HepG2 (cell line): Measurements from ENCODE around the gene PRM2. TPM values are rescaled to one million over a fixed set of nuclear protein-coding genes. Genes with fewer than 3 reads are reported as not detected.
A peak's percentile ranks its signal among the peaks of the same experiment; 100 is the strongest.

ENCODE experiments used
- CC2D1A ChIP-seq: sonication (generic); formaldehyde crosslinking; IDR thresholded peaks from 2 replicates; pipeline ENCODE4 v1.8.1; 2023; ENCODE audit warnings: mild to moderate bottlenecking, missing genetic modification reagents
- DMTF1 ChIP-seq: sonication (generic); formaldehyde crosslinking; IDR thresholded peaks from 2 replicates; pipeline ENCODE4 v1.4.0; 2020; ENCODE audit warnings: mild to moderate bottlenecking, missing genetic modification reagents
- HNF4A ChIP-seq: sonication (generic); formaldehyde crosslinking; IDR thresholded peaks from 2 replicates; pipeline ENCODE4 v1.4.0; 2020; ENCODE audit warnings: missing genetic modification reagents
- HOXD1 ChIP-seq: sonication (generic); formaldehyde crosslinking; IDR thresholded peaks from 2 replicates; pipeline ENCODE4 v1.5.0; 2020; ENCODE audit warnings: missing genetic modification reagents
- KDM2A ChIP-seq: sonication (generic); formaldehyde crosslinking; IDR thresholded peaks from 2 replicates; pipeline ENCODE4 v1.4.0; 2020; ENCODE audit warnings: low read depth, missing genetic modification reagents, borderline replicate concordance
- MAX ChIP-seq: IDR thresholded peaks from 2 replicates; pipeline ENCODE4 v1.6.1; 2012; ENCODE audit warnings: inconsistent platforms
- MED1 ChIP-seq: sonication (generic); formaldehyde crosslinking; IDR thresholded peaks from 2 replicates; pipeline ENCODE4 v1.4.0; 2020; ENCODE audit warnings: missing genetic modification reagents
- NFATC3 ChIP-seq: sonication (generic); formaldehyde crosslinking; IDR thresholded peaks from 2 replicates; pipeline ENCODE4 v1.5.1; 2020; ENCODE audit warnings: mild to moderate bottlenecking, missing genetic modification reagents
- NFE2L2 ChIP-seq: fragments of 150-350 bp; IDR thresholded peaks from 2 replicates; pipeline ENCODE4 v1.6.1; 2014; ENCODE audit warnings: low read length
- POLR2AphosphoS2 ChIP-seq: IDR thresholded peaks from 2 replicates; pipeline ENCODE4 v1.6.1; 2011; ENCODE audit warnings: low read depth, low read length, improper control_type of control experiment
- RFX5 ChIP-seq: IDR thresholded peaks from 2 replicates; pipeline ENCODE4 v1.6.1; 2011; ENCODE audit warnings: low read depth, low read length, improper control_type of control experiment
- SCMH1 ChIP-seq: sonication (generic); formaldehyde crosslinking; IDR thresholded peaks from 2 replicates; pipeline ENCODE4 v1.9.0; 2021; ENCODE audit warnings: missing genetic modification reagents, mild to moderate bottlenecking, borderline replicate concordance
- SMYD3 ChIP-seq: sonication (generic); formaldehyde crosslinking; IDR thresholded peaks from 2 replicates; pipeline ENCODE4 v1.8.1; 2023; ENCODE audit warnings: mild to moderate bottlenecking, missing genetic modification reagents
- SOX13 ChIP-seq, 3 experiments: fragments of 450-650 bp in 1 of 3; sonication (generic) in 1 of 3; formaldehyde crosslinking in 1 of 3; IDR thresholded peaks in 2 of 3; conservative IDR thresholded peaks in 1 of 3; 2 replicates each; pipeline versions ENCODE4 v1.5.0 to v1.6.1; 2016 to 2020; ENCODE audit warnings: antibody characterized with exemption in 1 of 3, mild to moderate bottlenecking in 1 of 3, missing compliant biosample characterization in 1 of 3, missing genetic modification reagents in 1 of 3, moderate library complexity in 1 of 3
- SYNCRIP ChIP-seq: fragments of 200-400 bp; formaldehyde crosslinking; IDR thresholded peaks from 2 replicates; pipeline ENCODE4 v1.6.1; 2018; ENCODE audit warnings: mild to moderate bottlenecking, low read depth, low read length; ENCODE audit not compliant: insufficient read depth
- U2AF1 ChIP-seq: fragments of 200-400 bp; formaldehyde crosslinking; optimal IDR thresholded peaks from 2 replicates; pipeline ENCODE3; 2017; ENCODE audit warnings: mild to moderate bottlenecking, low read depth, low read length
- ZC3H4 ChIP-seq: sonication (generic); formaldehyde crosslinking; IDR thresholded peaks from 2 replicates; pipeline ENCODE4 v1.4.0; 2020; ENCODE audit warnings: missing genetic modification reagents, borderline replicate concordance
- ZIK1 ChIP-seq: sonication (generic); formaldehyde crosslinking; IDR thresholded peaks from 2 replicates; pipeline ENCODE4 v1.5.0; 2020; ENCODE audit warnings: mild to moderate bottlenecking, low read depth, missing genetic modification reagents, borderline replicate concordance
- ZNF407 ChIP-seq: sonication (generic); formaldehyde crosslinking; IDR thresholded peaks from one replicate; pipeline ENCODE4 v1.5.1; 2020; ENCODE audit warnings: mild to moderate bottlenecking, missing genetic modification reagents; ENCODE audit errors: not compliant biosample characterization
- ZNF746 ChIP-seq: sonication (generic); formaldehyde crosslinking; IDR thresholded peaks from 2 replicates; pipeline ENCODE4 v1.8.0; 2022; ENCODE audit warnings: mild to moderate bottlenecking, missing genetic modification reagents
- polyA plus RNA-seq, 8 experiments: library from polyadenylated mRNA; depleted of rRNA in 3 of 8; stranded (reverse) in 7 of 8; unstranded in 1 of 8; fragments of >200 nt; fragmentation: Illumina TruSeq in 4 of 8; extraction: Trizol in 4 of 8; gene quantifications; 2 replicates each; pipeline versions ENCODE4 v1.2.1 to v1.2.3, GENCODE V29; 2011 to 2016; ENCODE audit warnings: low read depth in 4 of 8, missing spikeins in 1 of 8, mixed read lengths in 1 of 8; ENCODE audit not compliant: insufficient read depth in 1 of 8
- total RNA-seq, 5 experiments: library from RNA; depleted of rRNA; stranded (reverse); fragments of >200 nt; fragmentation: Illumina TruSeq; extraction: Trizol; gene quantifications; 2 replicates each; pipeline ENCODE4 v1.2.3, GENCODE V29; 2016; ENCODE audit warnings: low read depth in 1 of 5

PRM2 gene
- total and polyA plus RNA-seq, 2 of the 13 experiments (the other 11 are each of a cell fraction or from before 2014, with no cell fraction given): 0.54 TPM; not detected in 1

GRCh38 chr16:11270602-11271162, 5.6 kb downstream of the PRM2 start (continued):
- TF ChIP-seq MAX (no peak), ZNF407 (CRISPR knock-in tag) (no peak), RFX5 (no peak), KDM2A (CRISPR knock-in tag) (no peak), SOX13 (IDR thresholded peaks at IDR 0.05) (no peak), SOX13 (CRISPR knock-in tag; conservative IDR thresholded peaks at IDR 0.05 in 1 of 2, IDR thresholded peaks at IDR 0.05 in 1 of 2) (no peak), SCMH1 (CRISPR knock-in tag) (no peak), U2AF1 (no peak), SYNCRIP (no peak), POLR2AphosphoS2 (no peak), NFE2L2 (no peak), SMYD3 (0 out of 2 replicates have a peak, but pooled peaks have one; percentile 62), HNF4A (CRISPR knock-in tag) (peak; percentile 79), ZC3H4 (no peak), ZNF746 (CRISPR knock-in tag) (no peak), HOXD1 (CRISPR knock-in tag) (no peak), NFATC3 (CRISPR knock-in tag) (0 out of 2 replicates have a peak, but pooled peaks have one; percentile 51), CC2D1A (CRISPR knock-in tag) (no peak), ZIK1 (no peak), MED1 (CRISPR knock-in tag) (peak; percentile 24; the same call in 1 of the 2 replicates), DMTF1 (CRISPR knock-in tag) (no peak)
